DMS53 (cell line): Measurements from ENCODE around the gene CPA5.
A peak's percentile ranks its signal among the peaks of the same experiment; 100 is the strongest.

Experiments used
- DNase-seq: peaks from one replicate; lab custom pipeline; 2025; lab: John Stamatoyannopoulos, UW

Gene CPA5

DNA sequence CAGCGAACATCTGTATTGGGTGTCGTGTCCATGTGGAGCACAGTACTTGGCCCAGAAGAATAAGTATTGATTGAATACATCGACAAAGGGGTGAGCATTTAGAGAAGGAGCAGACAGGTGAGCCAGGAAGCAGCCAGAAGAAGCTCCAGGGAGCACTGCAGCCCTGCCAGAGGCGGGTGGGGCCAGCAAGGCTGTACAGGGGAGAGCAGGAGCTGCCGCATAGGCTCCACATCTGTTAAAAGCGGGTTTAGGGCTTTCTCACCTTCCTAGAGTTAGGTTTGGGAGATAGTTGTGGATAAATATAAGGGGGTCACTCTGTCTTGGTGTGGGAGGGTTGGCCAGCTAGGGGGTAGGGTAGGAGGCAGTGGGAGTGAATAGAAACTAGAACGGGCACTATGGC, 34.4 kb downstream of the CPA5 start:
- no peak for DNase-seq

GRCh38 chr7:130379532-130379920, 34.9 kb downstream of the CPA5 start:
- no peak for DNase-seq

GRCh38 chr7:130379921-130380860, 35.6 kb downstream of the CPA5 start, which contains the start of gene CPA1:
TSS of gene CPA1 (plus strand) at chr7:130380494. CDS start at chr7:130380521, 27 bp downstream.
- no peak for DNase-seq

DNA sequence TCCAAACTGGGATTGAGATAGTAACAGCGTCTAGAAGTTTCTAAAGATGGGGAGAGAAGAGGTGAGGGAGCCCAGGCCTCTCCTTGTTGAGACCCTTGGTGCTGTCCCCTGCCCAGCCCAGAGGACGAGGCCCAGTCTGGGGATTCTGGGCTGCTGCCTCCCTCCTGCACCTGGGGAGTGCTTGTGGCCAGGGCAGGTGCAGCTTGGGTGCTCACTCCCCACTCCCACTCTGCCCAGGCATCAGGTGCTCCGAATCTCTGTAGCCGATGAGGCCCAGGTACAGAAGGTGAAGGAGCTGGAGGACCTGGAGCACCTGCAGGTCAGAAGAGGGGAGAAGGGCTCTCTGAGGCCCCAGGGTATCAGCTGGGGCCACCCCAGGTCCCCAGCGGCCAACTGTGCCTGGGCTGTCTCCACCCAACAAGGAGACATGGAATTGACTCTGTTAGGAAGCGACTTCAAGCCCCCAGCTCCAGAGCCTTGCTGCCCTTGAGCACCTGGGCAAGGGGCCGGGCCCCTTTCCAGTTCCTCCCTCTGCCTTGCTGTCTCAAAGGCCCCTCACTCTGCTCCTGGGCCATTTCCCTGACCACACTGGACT, 36.3 kb downstream of the CPA5 start:
- DNase-seq, result peak; percentile 16

DNA sequence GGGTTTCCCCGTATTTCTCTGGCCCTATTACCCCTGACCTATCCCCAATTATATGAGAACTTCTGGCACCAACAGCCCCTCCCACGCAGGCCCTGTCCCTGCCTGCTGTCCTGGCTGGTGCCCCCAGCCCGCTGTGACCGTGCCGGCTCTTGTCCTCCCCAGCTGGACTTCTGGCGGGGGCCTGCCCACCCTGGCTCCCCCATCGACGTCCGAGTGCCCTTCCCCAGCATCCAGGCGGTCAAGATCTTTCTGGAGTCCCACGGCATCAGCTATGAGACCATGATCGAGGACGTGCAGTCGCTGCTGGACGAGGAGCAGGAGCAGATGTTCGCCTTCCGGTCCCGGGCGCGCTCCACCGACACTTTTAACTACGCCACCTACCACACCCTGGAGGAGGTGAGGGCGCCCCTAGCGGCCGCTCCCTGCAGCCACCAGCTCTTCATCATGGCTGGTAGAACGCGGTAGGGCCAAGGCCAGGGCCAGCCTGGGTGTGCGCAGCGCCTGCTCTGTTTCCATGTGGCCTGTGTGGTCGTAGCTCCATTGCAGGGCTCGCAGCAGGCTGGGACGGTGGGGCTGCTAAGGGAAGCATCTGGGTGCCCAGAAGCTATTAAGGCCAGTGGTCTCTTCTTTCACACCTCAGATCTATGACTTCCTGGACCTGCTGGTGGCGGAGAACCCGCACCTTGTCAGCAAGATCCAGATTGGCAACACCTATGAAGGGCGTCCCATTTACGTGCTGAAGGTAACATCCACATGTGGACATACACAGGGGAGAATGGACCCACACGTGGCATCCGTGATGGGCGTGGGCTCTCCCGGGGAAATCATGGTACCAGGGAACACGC, 37.1 kb downstream of the CPA5 start:
- DNase-seq, result no peak

DNA sequence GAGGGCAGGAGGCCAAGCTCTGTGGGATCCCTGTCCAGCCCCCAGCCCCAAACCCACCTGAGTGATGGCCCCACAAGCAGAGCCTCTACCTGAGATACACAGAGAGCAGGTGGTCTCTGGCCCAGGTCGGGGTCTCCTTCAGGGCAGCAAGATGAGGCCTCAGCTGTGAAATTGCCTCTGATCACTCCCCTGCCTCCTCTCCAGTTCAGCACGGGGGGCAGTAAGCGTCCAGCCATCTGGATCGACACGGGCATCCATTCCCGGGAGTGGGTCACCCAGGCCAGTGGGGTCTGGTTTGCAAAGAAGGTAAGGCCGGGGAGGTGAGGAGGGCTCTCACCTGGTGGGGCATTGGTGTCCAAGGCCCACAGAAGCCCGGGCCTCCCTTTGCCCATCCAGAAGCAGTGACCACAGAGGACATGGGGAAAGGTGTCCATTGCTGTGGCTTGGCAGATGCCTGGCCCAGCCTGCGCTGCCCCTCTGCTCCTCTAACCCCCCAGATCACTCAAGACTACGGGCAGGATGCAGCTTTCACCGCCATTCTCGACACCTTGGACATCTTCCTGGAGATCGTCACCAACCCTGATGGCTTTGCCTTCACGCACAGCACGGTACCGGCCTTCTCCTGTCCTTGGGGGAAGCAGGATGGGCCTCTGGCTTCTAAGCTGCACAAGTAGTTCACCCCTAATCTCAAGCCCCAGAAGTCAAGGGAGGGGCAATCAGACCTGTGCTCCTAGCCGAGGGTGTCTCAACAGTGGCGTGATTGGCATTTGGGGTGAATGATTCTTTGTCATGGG, 38.8 kb downstream of the CPA5 start:
- DNase-seq, result no peak

- DNase-seq, result no peak
These were observed 39.8 kb downstream of the CPA5 start for GRCh38 chr7:130384371-130384801.

DNA sequence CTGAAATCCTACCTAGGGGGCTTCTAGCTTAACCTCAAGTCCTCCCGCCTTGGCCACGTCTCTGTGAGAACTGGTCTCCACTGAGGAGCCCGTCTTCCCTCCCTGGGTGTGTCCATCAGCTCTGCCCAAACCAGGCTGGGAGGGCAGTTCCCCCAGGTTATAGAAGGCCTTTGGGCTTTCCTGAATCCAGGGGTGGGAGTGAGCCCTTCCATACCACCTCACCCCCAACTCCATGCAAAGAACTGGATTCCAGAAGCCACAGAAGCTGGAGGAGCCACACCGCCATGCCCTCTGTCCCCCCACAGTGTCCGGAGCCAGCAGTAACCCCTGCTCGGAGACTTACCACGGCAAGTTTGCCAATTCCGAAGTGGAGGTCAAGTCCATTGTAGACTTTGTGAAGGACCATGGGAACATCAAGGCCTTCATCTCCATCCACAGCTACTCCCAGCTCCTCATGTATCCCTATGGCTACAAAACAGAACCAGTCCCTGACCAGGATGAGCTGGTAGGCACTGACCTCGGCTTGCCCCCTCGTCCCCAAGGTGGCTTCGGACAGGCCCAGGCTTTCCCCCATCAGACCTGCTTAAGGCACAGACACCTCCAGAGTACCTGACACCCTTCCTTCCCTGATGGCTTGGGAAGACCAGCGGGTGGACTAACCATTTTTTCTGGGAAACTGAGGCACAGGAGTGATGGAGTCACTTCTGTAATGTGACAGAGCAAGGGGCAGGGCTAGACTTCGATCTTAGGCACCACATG, 40.4 kb downstream of the CPA5 start:
- DNase-seq, result no peak

DNA sequence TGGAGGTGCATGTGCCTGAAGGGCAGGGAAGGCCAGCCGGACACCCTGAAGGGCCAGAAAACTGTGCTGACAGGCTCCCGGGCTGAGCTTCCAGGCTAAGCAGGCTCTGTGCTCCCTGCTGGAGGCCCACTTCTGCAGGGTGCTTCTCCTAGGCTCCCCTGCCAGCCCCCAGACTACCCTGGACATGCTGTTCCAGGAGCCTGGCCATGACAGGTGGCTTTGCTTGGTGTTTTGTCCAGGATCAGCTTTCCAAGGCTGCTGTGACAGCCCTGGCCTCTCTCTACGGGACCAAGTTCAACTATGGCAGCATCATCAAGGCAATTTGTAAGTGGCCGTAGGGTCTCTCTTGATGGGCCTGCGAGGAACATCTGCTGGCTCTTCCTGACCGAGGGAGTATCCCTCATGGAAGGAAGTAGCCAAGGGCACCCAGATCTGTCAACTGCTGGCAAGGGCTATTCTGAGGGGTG, 41.0 kb downstream of the CPA5 start:
- no peak for DNase-seq

DNA sequence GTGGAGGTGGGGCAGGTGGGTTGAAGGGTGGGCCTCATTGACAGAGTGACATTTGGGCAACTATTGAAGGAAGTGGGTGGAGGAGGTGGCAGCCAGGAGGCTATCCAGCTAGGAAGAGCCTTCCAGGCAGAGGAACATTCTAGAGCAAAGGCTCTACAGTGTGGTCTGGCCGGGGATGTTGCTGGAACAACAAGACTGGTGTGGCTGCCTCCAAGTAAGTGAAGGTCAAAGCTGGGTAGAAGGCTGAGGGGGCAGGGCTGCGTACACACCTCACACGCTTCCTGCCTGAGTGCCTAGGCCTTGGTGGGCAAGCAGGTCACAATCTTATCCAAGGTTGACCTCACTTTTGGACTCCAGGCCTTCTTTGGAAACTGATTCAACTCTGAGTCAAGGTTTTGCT, 42.3 kb downstream of the CPA5 start:
- no peak for DNase-seq

DNA sequence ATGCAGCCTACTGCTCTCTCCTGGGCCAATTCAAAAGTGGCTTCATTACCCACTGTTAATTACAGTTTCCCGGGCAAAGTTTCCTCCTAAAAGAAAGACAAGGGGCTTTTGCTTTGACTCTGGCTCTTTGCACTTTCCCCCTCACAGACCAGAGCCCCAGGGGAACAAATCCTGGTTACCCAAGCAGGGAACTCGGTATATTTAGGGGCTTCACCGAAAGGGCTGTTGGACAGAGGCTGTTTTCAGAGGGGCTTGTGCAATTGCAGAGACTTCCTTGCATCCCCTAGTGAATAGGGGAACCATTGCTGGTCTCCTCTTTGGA, 42.7 kb downstream of the CPA5 start:
- DNase-seq, result no peak

GRCh38 chr7:130387628-130388403, 43.2 kb downstream of the CPA5 start:
- DNase-seq, result no peak

DNA sequence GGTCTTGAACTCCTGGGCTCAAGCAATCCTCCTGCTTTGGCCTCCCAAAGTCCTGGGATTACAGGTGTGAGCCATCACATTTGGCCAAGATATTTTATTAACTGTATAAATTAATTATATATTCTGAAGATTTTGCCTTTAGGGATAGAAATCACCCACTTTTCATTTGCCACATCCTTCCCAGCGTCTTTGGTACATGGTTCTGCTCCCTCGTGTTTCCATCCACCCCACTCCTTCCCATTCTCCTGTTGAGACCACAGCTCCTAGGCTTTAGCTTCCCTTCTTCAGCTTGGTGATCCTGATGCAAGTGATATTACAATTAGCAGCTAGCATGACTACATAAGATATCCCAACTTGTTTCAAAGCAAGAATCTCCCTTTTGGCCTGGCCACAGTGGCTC, 44.1 kb downstream of the CPA5 start:
- DNase-seq, result no peak

GRCh38 chr7:130390486-130390885, 45.9 kb downstream of the CPA5 start:
- DNase-seq, result no peak

DNA sequence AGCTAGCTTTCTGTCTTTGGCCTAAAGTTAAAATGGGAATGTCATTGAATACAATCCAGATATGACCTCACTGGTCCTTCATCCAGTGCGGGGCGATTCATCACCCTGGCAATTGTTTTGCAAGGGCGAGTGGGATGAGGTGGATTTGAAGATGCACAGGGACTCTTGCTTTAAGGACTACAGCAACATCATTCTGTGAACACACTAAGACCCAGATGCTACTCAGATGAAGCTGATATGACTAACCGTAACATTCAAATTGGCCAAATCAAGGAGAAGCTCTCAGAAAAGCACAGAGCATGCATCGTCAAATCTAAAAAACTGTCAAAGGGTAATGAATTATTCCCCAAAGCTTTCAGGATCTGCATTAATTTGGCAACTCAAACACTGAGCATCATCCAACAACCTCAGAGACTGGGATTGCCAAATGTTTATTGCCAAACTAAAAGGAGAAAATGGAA, 48.5 kb downstream of the CPA5 start:
- DNase-seq, result no peak

DNA sequence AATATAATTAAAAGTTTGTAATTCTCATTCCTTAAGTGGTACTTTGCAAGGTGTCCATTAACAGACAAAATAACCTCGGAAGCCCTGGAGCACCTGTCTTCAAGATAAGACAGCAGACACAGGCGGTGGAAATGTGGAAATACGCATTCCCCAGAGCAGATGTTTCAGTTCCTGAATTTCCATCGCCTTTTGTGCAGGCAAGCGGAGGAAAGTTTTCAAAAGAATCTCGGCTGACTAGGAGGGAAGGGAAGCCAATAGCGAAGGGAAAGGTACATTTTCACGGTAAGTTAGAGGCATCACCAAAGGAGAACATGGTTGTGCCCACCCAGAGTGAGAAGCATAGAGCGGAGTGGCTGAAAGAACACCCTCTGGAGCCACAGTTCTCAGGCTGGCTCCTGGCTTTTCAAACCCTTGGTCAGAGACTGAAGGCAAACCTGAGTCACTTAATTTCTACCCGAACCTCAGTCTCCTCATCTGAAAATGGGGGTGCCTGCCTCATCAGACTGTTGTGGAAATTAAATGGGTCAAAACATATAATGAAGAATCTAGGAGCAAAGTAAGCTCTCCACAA, 49.3 kb downstream of the CPA5 start:
- no peak for DNase-seq

GRCh38 chr7:130394421-130395195, 50.0 kb downstream of the CPA5 start:
- no peak for DNase-seq

- DNase-seq, result no peak
These were observed 50.8 kb downstream of the CPA5 start for GRCh38 chr7:130395421-130395820.

DNA sequence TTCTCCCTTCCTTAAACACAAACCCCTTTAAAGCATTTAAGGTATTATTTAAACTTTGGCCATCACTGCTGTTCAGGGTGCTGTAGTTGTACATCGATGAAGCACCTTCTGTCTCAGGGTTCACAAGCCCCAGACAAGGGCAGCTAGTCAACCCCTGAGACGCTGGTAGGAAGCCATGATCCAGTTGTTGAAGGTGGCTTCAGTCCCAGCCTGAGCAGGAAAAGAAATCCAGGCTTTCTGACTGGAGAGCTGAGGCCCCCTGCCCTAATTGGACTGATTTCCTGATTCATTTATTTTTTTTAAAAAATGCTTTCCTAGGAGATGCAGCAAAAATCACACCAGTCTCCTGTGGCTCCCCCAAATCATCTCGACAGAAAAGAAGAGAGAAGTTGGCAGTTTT, 51.5 kb downstream of the CPA5 start:
- no peak for DNase-seq
